ENCODE data around the gene YIPF5. TPM values are rescaled to one million over a fixed set of nuclear protein-coding genes. Genes with fewer than 3 reads are reported as not detected.

The YIPF5 gene
- total RNA-seq, 1 donor from 2014 or later: 60.2 TPM

GRCh38 chr5:144134194-144134826 lies 36.1 kb downstream of the YIPF5 start:
- Mint-ChIP-seq H3K27ac (no peak overlapping the region), H3K9me3 (peaks cover 5% of the 10 kb centered on the region), H3K4me1 (peaks cover 8% of the 10 kb centered on the region), H3K27me3 (ENCODE audit: low read depth) (peaks cover 2% of the 10 kb centered on the region), H3K36me3 (no peaks in the 10 kb centered on the region), H3K4me3 (no peak overlapping the region)
- DNase-seq (ENCODE audit: low spot score in 2 of 2, unreplicated experiment in 2 of 2): no peak
- TF ChIP-seq CTCF (IDR thresholded peaks at IDR 0.05; ENCODE audit: unreplicated experiment): no peak

GRCh38 chr5:144133050-144133633 lies 37.3 kb downstream of the YIPF5 start:
- no peaks in the 10 kb centered on the region for H3K36me3 Mint-ChIP-seq
- no peak for DNase-seq (ENCODE audit: low spot score in 2 of 2, unreplicated experiment in 2 of 2)
- no peak for TF ChIP-seq CTCF (IDR thresholded peaks at IDR 0.05; ENCODE audit: unreplicated experiment)
- peaks cover 5% of the 10 kb centered on the region for H3K9me3 Mint-ChIP-seq
- no peak overlapping the region for H3K27ac Mint-ChIP-seq
- H3K27me3 Mint-ChIP-seq (ENCODE audit: low read depth): peaks cover 2% of the 10 kb centered on the region
- H3K4me1 Mint-ChIP-seq: peaks cover 2% of the 10 kb centered on the region
- no peak overlapping the region for H3K4me3 Mint-ChIP-seq

GRCh38 chr5:144131261-144131660 lies 39.2 kb downstream of the YIPF5 start:
- Mint-ChIP-seq H3K4me1 (peaks cover 2% of the 10 kb centered on the region), H3K9me3 (peaks cover 5% of the 10 kb centered on the region), H3K36me3 (no peaks in the 10 kb centered on the region), H3K4me3 (no peak overlapping the region), H3K27me3 (ENCODE audit: low read depth) (peaks cover 2% of the 10 kb centered on the region), H3K27ac (no peak overlapping the region)
- DNase-seq (ENCODE audit: low spot score in 2 of 2, unreplicated experiment in 2 of 2): no peak
- no peak for TF ChIP-seq CTCF (IDR thresholded peaks at IDR 0.05; ENCODE audit: unreplicated experiment)

GRCh38 chr5:144130306-144130705 lies 40.2 kb downstream of the YIPF5 start:
- Mint-ChIP-seq H3K27me3 (ENCODE audit: low read depth) (peaks cover 2% of the 10 kb centered on the region), H3K9me3 (no peaks in the 10 kb centered on the region)

GRCh38 chr5:144128844-144129243 lies 41.6 kb downstream of the YIPF5 start:
- no peaks in the 10 kb centered on the region for H3K9me3 Mint-ChIP-seq
- no peaks in the 10 kb centered on the region for H3K36me3 Mint-ChIP-seq
- no peak overlapping the region for H3K4me3 Mint-ChIP-seq
- H3K4me1 Mint-ChIP-seq: peaks cover 17% of the 10 kb centered on the region
- TF ChIP-seq CTCF (IDR thresholded peaks at IDR 0.05; ENCODE audit: unreplicated experiment): no peak
- H3K27me3 Mint-ChIP-seq (ENCODE audit: low read depth): no peaks in the 10 kb centered on the region
- no peak for DNase-seq (ENCODE audit: low spot score in 2 of 2, unreplicated experiment in 2 of 2)
- no peak overlapping the region for H3K27ac Mint-ChIP-seq

More at GRCh38 chr5:144130306-144130705, 40.2 kb downstream of the YIPF5 start:
- Mint-ChIP-seq H3K36me3 (no peaks in the 10 kb centered on the region), H3K4me3 (no peak overlapping the region), H3K27ac (no peak overlapping the region), H3K4me1 (peaks cover 10% of the 10 kb centered on the region)
- TF ChIP-seq CTCF (IDR thresholded peaks at IDR 0.05; ENCODE audit: unreplicated experiment): no peak
- no peak for DNase-seq (ENCODE audit: low spot score in 2 of 2, unreplicated experiment in 2 of 2)

All from mesothelial cell of epicardium (in vitro differentiated cells).